Anterior cingulate cortex (tissue), 58 donors: ENCODE measurements around the gene TMEM266.

Experiments
- DNase-seq, 58 donors: peaks; one replicate each; lab custom pipeline; 2025; lab: John Stamatoyannopoulos, UW

Gene TMEM266

DNA sequence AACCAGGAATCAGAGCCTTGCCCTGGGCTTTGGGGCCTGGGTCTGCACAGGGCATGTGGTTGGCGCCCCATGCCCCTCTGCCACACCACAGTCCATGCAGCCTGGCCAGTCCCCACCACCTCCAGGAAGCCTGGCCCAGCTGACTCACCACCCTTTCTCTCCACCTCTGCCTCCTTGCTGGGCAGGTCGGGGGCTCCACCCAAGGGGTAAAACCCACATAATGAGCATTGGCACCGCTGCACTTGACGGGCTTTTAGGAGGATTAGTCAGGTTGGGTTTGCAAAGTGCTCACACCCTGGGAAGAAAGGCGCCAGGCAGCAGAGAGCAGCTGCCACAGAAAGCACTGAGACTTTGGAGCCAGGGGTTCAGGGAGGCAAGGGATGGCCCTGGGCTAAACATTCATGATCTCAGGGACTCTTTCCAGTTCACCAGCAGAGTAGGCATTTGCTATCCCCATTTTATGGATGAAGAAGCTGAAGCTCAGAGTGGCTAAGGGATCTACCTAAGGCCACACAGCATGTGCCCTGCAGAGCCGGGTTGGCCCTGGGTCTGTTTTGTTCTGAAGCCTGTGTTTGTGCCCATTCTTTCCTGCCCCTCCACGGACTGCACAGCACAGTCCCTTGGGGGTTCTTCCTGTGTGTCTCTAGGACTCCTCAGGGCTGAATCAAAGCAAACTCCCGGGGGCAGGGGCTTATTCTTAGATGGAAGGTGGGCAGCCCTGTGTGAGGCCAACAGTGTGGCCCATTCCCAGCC is 138.1 kb downstream of the TMEM266 start:
- DNase-seq = no peak

- no peak for DNase-seq
Measured at GRCh38 chr15:76198456-76199105, 138.8 kb downstream of the TMEM266 start.

- peak in 2 of 58 donors; percentile 21 to 42 for DNase-seq
Measured at GRCh38 chr15:76199106-76200082, 139.6 kb downstream of the TMEM266 start.

DNA sequence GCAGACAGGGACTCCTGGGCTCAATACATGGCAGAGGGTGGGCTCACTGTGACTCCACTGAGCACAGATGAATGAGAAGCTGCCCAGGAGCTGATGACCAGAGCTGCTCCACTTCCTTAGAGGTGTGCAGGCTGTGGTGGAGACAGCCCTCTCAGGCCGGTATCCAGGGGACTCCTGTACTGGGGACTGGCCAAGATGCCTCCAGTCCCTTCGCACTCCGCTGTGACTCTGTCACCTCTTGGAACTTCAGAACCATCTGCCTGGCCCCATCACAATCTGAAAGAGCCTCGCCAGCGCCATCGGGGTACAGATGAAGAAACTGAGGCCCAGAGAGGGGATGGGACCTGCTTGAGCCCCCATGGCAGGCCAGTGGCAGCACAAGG is 140.3 kb downstream of the TMEM266 start:
- DNase-seq = no peak

- DNase-seq = no peak
Measured at GRCh38 chr15:76200641-76201105, 140.9 kb downstream of the TMEM266 start.

GRCh38 chr15:76201536-76202255 is 141.9 kb downstream of the TMEM266 start:
- DNase-seq = no peak

GRCh38 chr15:76203346-76204108 is 143.7 kb downstream of the TMEM266 start:
- no peak for DNase-seq

- DNase-seq = no peak
Measured at GRCh38 chr15:76204109-76204845, 144.5 kb downstream of the TMEM266 start.

GRCh38 chr15:76204916-76205460 is 145.2 kb downstream of the TMEM266 start:
- no peak for DNase-seq

DNA sequence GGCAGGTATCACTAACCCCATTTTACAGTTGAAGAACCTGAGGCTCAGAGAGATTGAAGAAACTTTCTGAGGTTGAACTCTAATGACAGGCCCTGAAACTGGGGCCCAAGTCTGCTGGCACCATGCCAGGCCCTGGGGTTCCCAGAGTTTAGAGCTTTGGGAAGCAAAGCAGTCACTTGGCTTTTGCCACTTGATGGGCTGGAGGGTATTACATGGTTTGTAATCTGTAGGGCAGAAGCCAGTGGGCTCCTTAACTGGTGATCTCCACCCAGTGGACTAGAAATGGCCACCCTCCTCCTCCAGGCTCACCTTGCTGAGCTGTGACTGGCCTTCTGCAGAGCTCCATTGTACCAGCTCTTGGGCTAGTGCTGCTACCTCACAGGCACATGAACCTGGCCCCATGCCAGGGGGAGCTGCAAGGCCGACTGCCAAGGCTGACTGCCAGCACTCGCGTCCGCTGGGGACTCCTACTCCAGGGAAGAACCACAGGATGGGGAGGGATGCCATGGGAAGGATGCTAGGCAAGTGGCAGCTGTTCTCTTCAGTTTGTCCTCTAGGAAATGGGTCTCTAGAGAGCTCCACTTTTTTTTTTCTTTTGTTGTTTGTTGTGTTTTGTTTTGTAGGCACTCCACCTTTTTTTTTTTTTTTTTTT is 146.7 kb downstream of the TMEM266 start:
- peak in 54 of 58 donors; percentile 33 to 98 (median 76) for DNase-seq

DNA sequence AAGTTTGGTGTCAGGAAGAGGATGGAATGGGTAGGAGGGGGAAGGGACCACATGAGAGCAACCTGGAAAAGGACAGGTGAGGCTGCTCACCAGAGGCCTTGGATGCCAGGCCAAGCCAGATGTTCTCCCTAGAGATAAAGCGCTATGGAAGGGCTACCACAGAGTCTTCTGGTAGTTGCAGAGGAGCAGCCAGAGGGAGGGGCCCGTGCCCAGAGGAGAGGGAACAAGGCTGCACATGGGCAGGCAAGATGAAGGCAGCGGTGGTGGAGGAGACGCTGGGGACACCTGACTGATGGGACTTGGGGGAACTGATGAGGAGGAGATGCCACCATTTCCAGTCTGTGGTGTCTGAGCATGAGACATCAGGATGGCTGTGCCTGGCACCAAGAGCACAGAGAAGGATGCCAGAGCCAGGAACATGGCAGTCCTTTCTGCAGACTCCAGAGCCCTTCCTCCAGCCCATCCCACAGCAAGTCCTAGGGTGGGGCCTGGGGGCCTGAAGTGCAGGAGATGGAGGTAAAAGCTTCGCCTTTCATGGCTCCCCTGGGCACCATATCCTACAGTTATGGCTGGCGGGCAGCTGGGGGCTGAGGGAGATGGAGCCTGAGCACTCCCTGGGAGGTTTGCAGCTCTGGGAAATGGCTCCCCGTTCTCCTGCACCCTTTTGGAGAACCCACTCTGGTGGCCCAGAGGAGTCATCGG is 148.4 kb downstream of the TMEM266 start:
- DNase-seq = no peak

- DNase-seq = no peak
Measured at GRCh38 chr15:76208786-76209424, 149.1 kb downstream of the TMEM266 start.

DNA sequence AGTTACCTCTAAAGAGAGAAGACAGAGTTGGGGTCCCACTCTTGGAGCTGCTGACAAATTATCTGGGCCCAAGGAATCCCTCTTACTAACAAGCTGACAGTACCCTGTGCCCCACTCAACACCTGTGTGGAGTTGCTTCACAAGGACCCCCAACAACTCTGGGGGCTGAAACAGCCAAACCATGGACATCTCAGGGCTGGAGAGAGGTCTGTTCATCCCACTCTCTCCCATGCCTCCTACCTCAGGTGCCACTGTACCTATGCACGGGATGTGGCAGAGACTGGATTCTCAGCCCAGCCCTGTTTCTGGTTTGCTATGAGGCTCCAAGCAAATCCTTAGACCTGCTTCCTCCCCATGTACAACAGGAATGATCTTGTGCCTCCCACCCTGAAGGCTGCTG is 149.7 kb downstream of the TMEM266 start:
- DNase-seq = no peak

- DNase-seq = no peak
Measured at GRCh38 chr15:76209942-76210341, 150.2 kb downstream of the TMEM266 start.

GRCh38 chr15:76215634-76216033 is 155.8 kb downstream of the TMEM266 start:
- DNase-seq = no peak

DNA sequence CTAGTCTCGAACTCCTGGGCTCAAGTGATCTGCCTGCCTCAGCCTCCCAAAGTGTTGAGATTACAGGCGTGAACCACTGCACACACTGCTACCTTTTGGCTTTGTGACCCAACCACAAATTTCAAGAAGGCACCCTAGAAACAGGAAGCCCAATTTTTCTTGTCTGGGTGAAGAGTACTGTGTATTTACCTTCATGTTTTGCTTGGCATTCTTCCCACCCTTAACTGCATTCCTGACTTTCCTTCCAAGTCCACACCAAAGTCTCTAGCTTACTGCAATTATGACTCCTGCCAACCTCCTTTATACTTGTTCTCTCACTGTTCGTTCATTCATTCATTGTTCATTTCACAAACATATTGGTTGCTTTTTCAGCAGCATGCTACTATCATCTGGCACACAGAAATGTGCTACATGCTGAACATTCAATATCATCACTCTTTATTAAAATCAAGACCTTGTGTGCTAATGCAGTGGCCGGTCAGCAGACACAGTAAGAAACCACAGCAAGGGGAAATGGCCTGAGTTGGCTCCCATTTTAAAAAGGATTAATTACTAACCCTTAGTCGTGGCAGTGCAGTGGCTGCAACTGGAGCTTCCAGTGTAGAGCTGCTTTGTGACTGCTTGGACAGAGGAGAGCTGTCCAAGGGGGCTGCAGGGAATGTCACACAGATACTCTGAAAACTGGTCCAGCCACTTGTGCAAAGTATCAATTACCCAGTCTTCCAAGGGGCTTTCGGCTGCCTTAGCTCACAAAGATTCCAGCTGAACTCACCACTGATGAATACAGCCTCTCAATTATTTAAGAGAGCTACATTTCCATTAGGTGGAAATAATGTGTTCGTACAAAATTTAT is 157.5 kb downstream of the TMEM266 start:
- no peak for DNase-seq
